Epithelial cell of esophagus (primary cell): ENCODE measurements around the gene PRDM16.

Experiments
- DNase-seq: peaks from one replicate; pipeline ENCODE4 v3.0.0; 2010; ENCODE audit warnings: low read depth
- H3K4me3 ChIP-seq: 2 replicates; pipeline ENCODE4 v1.5.1; 2011; ENCODE audit warnings: mild to moderate bottlenecking, low read length, control low read depth
- TF ChIP-seq, protein P1 (sequence below): IDR thresholded peaks from 2 replicates; pipeline ENCODE4 v1.5.1; 2011; ENCODE audit warnings: low read depth, mild to moderate bottlenecking, low read length, control low read depth, inconsistent platforms; ENCODE audit not compliant: insufficient read depth; ENCODE audit errors: missing control alignments

The PRDM16 gene

GRCh38 chr1:3069491-3070308 is 697 bp downstream of the PRDM16 start:
- TF ChIP-seq, protein P1, sequence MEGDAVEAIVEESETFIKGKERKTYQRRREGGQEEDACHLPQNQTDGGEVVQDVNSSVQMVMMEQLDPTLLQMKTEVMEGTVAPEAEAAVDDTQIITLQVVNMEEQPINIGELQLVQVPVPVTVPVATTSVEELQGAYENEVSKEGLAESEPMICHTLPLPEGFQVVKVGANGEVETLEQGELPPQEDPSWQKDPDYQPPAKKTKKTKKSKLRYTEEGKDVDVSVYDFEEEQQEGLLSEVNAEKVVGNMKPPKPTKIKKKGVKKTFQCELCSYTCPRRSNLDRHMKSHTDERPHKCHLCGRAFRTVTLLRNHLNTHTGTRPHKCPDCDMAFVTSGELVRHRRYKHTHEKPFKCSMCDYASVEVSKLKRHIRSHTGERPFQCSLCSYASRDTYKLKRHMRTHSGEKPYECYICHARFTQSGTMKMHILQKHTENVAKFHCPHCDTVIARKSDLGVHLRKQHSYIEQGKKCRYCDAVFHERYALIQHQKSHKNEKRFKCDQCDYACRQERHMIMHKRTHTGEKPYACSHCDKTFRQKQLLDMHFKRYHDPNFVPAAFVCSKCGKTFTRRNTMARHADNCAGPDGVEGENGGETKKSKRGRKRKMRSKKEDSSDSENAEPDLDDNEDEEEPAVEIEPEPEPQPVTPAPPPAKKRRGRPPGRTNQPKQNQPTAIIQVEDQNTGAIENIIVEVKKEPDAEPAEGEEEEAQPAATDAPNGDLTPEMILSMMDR = peak; percentile 11
- H3K4me3 ChIP-seq = peak overlapping the region; percentile 45
- peak; percentile 36 for DNase-seq

- H3K4me3 ChIP-seq = no peak overlapping the region
- TF ChIP-seq, protein P1 = no peak
- peak; percentile 13 for DNase-seq
Measured at GRCh38 chr1:3070309-3070643, 1.3 kb downstream of the PRDM16 start.

DNA sequence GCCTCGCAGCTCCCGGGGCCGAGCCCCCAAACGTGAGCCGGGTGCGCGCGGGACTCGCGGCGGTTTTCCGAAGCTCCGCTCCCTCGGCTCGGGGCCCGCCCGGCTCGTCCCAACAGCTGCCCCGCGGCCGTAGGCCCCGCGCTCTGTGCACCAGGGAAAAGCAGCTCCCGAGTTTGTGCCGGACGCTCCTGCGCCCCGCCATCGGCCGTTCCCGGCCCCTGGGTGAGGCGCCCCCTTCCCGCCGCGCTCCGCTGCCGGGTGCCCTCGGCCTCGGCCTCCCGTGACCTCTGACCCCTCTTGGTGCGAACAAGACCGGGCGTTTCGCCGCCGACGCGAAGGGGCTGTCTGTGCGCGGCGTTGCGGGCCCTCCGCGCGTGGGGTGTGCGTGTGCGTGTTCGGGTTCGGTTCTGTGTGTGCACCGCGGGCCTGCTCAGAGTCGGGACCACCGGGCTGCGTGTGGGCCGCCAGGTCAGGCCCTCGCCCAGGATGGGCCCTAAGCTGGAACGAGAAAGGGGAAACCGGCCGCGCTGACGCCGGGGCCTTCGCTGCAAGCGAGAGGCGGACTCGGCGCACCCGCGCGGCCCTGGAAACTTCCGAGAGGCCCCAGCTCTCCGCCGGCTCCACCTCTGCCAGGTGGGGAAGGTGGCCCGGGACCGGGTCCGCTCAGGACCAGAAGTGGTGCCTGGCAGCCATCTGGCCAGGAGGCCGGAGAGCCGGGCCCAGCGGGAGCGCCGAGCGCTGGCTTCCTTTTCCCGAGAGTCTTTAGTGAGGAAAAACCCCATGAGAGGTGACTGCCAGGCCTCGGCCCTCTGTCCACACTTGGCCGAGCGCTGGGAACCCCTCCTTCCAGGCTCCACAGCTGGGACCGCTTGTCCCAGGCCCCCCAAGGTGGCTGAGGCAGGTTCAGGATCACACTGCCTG is 1.9 kb downstream of the PRDM16 start:
- peak; percentile 19 for DNase-seq
- TF ChIP-seq, protein P1 = no peak
- peak overlapping the region; percentile 15 for H3K4me3 ChIP-seq

GRCh38 chr1:3071565-3072390 is 2.8 kb downstream of the PRDM16 start:
- H3K4me3 ChIP-seq = no peak overlapping the region
- TF ChIP-seq, protein P1 = no peak
- no peak for DNase-seq

DNA sequence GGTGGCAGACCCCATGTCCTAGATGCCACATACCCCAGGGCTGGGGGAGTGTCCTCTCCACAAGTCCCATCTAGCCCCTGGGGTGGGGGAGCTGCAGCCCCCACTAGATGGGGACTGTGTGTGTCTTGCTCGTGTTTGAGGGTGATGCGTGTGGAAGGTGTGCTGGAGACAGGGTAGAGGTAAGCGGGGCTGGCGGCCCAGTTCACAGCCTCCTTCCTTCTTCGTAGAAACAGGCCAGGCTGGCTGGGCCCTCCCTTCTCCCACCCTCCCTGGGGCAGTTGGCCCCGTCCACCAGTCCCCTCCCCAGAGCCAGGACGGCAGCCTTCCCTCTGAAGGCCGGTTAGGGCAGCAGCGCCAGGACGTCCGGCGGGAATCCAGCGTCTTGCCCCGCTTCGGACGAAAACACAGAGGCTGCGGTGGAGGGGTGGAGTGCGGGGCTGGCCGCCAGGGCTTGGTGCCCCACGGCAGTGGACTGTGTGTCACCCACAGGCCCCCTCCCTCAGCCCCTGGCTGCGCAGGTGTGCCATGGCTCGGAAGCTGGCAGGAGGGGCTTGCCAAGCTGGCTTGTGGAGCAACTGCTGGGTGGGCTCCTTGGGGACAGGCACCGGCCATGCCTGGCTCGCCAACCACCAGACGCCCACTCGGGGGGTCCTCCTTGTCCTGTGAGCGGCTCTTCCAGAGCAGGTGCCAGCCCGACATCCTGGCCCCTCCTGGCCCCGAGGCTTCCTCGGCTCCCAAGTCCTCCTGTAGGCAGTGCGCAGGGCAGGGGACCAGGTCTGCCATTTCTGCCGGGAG is 3.6 kb downstream of the PRDM16 start:
- no peak overlapping the region for H3K4me3 ChIP-seq
- DNase-seq = no peak
- TF ChIP-seq, protein P1 = no peak

- TF ChIP-seq, protein P1 = no peak
- DNase-seq = no peak
- no peak overlapping the region for H3K4me3 ChIP-seq
Measured at GRCh38 chr1:3073186-3073488, 4.1 kb downstream of the PRDM16 start.
